NT2/D1 (cell line): Measurements from ENCODE around the gene CTAGE9.

Experiments
- SUZ12 ChIP-seq: IDR thresholded peaks from 2 replicates; pipeline ENCODE4 v1.6.1; 2011; ENCODE audit not compliant: insufficient read length, insufficient read depth; ENCODE audit errors: extremely low read depth
- YY1 ChIP-seq: IDR thresholded peaks from 2 replicates; pipeline ENCODE4 v1.6.1; 2011; ENCODE audit not compliant: insufficient read length, insufficient read depth

DNA sequence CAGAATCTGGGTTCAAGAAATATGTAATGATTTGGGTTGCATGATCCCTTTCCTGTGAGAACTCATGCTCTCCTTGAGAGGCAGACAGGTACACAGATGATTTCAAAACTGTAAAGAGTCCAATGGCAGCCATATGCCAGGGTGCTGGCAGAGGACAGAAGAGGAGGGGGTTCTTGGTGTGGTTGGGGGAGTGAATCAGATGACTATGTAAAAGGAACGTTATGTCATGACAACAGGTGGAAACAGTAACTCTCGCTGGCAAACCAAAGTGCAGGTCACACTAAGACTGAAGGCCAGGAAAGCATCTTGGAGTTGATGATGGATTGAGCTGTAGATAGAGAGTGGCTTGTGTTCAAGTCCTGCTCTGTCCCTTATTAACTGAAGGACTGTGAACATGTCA is 29.9 kb downstream of the CTAGE9 start:
- no peak for TF ChIP-seq SUZ12
- no peak for TF ChIP-seq YY1
